GM13976 (cell line): ENCODE results near the gene CRK.

Experiments
- DNase-seq: peaks from one replicate; pipeline ENCODE4 v3.0.0; 2012; ENCODE audit warnings: low spot score
- CTCF ChIP-seq: IDR thresholded peaks from 2 replicates; pipeline ENCODE4 v1.5.1; 2012; ENCODE audit warnings: borderline replicate concordance, mild to moderate bottlenecking; ENCODE audit not compliant: insufficient read depth; ENCODE audit errors: extremely low read depth, missing control alignments, control extremely low read depth
- in situ Hi-C: fragments of 300-500 bp; cut with MboI; formaldehyde crosslinking; loops from one replicate; pipeline ENCODE4 v1.12.0; 2022; ENCODE audit warnings: low sequenced_read_pairs, mixed read lengths, inconsistent platforms; ENCODE audit not compliant: unreplicated experiment

CRK gene

GRCh38 chr17:1480747-1481465, 24.9 kb upstream of the CRK start:
- no peak for TF ChIP-seq CTCF

GRCh38 chr17:1478418-1478817, 22.4 kb upstream of the CRK start:
- TF ChIP-seq CTCF = no peak
- no peak for DNase-seq
- in situ Hi-C loops = no loop called here

More at GRCh38 chr17:1480747-1481465, 24.9 kb upstream of the CRK start:
- in situ Hi-C loops = no loop called here
- no peak for DNase-seq

GRCh38 chr17:1475321-1475854, 19.4 kb upstream of the CRK start:
- TF ChIP-seq CTCF = no peak
- in situ Hi-C loops = no loop called here

GRCh38 chr17:1474402-1475189, 18.6 kb upstream of the CRK start:
- peak; percentile 92 for DNase-seq
- no peak for TF ChIP-seq CTCF
- in situ Hi-C loops = no loop called here

More at GRCh38 chr17:1475321-1475854, 19.4 kb upstream of the CRK start:
- no peak for DNase-seq

GRCh38 chr17:1473841-1474240, 17.8 kb upstream of the CRK start:
- TF ChIP-seq CTCF = no peak
- DNase-seq = no peak
- in situ Hi-C loops = no loop called here

- TF ChIP-seq CTCF = no peak
- DNase-seq = no peak
- in situ Hi-C loops = no loop called here
Observed at GRCh38 chr17:1473170-1473569, 17.1 kb upstream of the CRK start.
